ENCODE data around the gene CDK10.
A peak's percentile ranks its signal among the peaks of the same experiment; 100 is the strongest.

CDK10 gene

GRCh38 chr16:89708481-89708931, 22.0 kb downstream of the CDK10 start:
- H3K4me3 ChIP-seq (ENCODE audit: low read depth in 1 of 2, low read length in 2 of 2) = no peak overlapping the region
- H3K4me1 ChIP-seq (ENCODE audit: control insufficient read depth in 1 of 2, insufficient read depth in 2 of 2, low read length in 2 of 2) = peaks cover 0 to 9% of the 10 kb centered on the region in 2 donors
- no peak overlapping the region for H3K27ac ChIP-seq (ENCODE audit: low read length)
- H3K9me3 ChIP-seq (ENCODE audit: control insufficient read depth in 1 of 2, low read length in 2 of 2) = no peaks in the 10 kb centered on the region
- peaks cover 0 to 7% of the 10 kb centered on the region in 2 donors for H3K36me3 ChIP-seq (ENCODE audit: control insufficient read depth in 1 of 2, insufficient read depth in 2 of 2, low read length in 2 of 2)
- no peaks in the 10 kb centered on the region for H3K27me3 ChIP-seq (ENCODE audit: low read depth, low read length)

- H3K36me3 ChIP-seq (ENCODE audit: control insufficient read depth in 1 of 2, insufficient read depth in 2 of 2, low read length in 2 of 2) = peaks cover 0 to 7% of the 10 kb centered on the region in 2 donors
- H3K4me3 ChIP-seq (ENCODE audit: low read depth in 1 of 2, low read length in 2 of 2) = no peak overlapping the region
- peaks cover 0 to 9% of the 10 kb centered on the region in 2 donors for H3K4me1 ChIP-seq (ENCODE audit: control insufficient read depth in 1 of 2, insufficient read depth in 2 of 2, low read length in 2 of 2)
- H3K27me3 ChIP-seq (ENCODE audit: low read depth, low read length) = no peaks in the 10 kb centered on the region
- H3K27ac ChIP-seq (ENCODE audit: low read length) = no peak overlapping the region
- H3K9me3 ChIP-seq (ENCODE audit: control insufficient read depth in 1 of 2, low read length in 2 of 2) = no peaks in the 10 kb centered on the region
Observed at GRCh38 chr16:89709166-89709565, 22.7 kb downstream of the CDK10 start.

GRCh38 chr16:89709716-89710432, 23.4 kb downstream of the CDK10 start:
- Histone ChIP-seq H3K36me3 (ENCODE audit: control insufficient read depth in 1 of 2, insufficient read depth in 2 of 2, low read length in 2 of 2) (peaks cover 0 to 7% of the 10 kb centered on the region in 2 donors), H3K27ac (ENCODE audit: low read length) (no peak overlapping the region), H3K4me3 (ENCODE audit: low read depth in 1 of 2, low read length in 2 of 2) (no peak overlapping the region), H3K4me1 (ENCODE audit: control insufficient read depth in 1 of 2, insufficient read depth in 2 of 2, low read length in 2 of 2) (peaks cover 0 to 9% of the 10 kb centered on the region in 2 donors), H3K27me3 (ENCODE audit: low read depth, low read length) (no peaks in the 10 kb centered on the region), H3K9me3 (ENCODE audit: control insufficient read depth in 1 of 2, low read length in 2 of 2) (no peaks in the 10 kb centered on the region)

- Histone ChIP-seq H3K27ac (ENCODE audit: low read length) (no peak overlapping the region), H3K4me1 (ENCODE audit: control insufficient read depth in 1 of 2, insufficient read depth in 2 of 2, low read length in 2 of 2) (peaks cover 0 to 9% of the 10 kb centered on the region in 2 donors), H3K9me3 (ENCODE audit: control insufficient read depth in 1 of 2, low read length in 2 of 2) (no peaks in the 10 kb centered on the region), H3K36me3 (ENCODE audit: control insufficient read depth in 1 of 2, insufficient read depth in 2 of 2, low read length in 2 of 2) (peaks cover 0 to 7% of the 10 kb centered on the region in 2 donors), H3K27me3 (ENCODE audit: low read depth, low read length) (no peaks in the 10 kb centered on the region), H3K4me3 (ENCODE audit: low read depth in 1 of 2, low read length in 2 of 2) (no peak overlapping the region)
Observed at GRCh38 chr16:89710709-89711564, 24.4 kb downstream of the CDK10 start.

- H3K4me3 ChIP-seq (ENCODE audit: low read depth in 1 of 2, low read length in 2 of 2) = peak overlapping the region in 1 of 2 donors; percentile 19
- H3K9me3 ChIP-seq (ENCODE audit: control insufficient read depth in 1 of 2, low read length in 2 of 2) = no peaks in the 10 kb centered on the region
- H3K36me3 ChIP-seq (ENCODE audit: control insufficient read depth in 1 of 2, insufficient read depth in 2 of 2, low read length in 2 of 2) = peaks cover 0 to 7% of the 10 kb centered on the region in 2 donors
- no peak overlapping the region for H3K27ac ChIP-seq (ENCODE audit: low read length)
- peaks cover 0 to 9% of the 10 kb centered on the region in 2 donors for H3K4me1 ChIP-seq (ENCODE audit: control insufficient read depth in 1 of 2, insufficient read depth in 2 of 2, low read length in 2 of 2)
- no peaks in the 10 kb centered on the region for H3K27me3 ChIP-seq (ENCODE audit: low read depth, low read length)
Observed at GRCh38 chr16:89711601-89712273, 25.2 kb downstream of the CDK10 start.

GRCh38 chr16:89712274-89712781, 25.8 kb downstream of the CDK10 start:
- H3K9me3 ChIP-seq (ENCODE audit: control insufficient read depth in 1 of 2, low read length in 2 of 2) = no peaks in the 10 kb centered on the region
- peaks cover 0 to 7% of the 10 kb centered on the region in 2 donors for H3K36me3 ChIP-seq (ENCODE audit: control insufficient read depth in 1 of 2, insufficient read depth in 2 of 2, low read length in 2 of 2)
- no peaks in the 10 kb centered on the region for H3K27me3 ChIP-seq (ENCODE audit: low read depth, low read length)
- H3K27ac ChIP-seq (ENCODE audit: low read length) = no peak overlapping the region
- peak overlapping the region in 1 of 2 donors; percentile 19 for H3K4me3 ChIP-seq (ENCODE audit: low read depth in 1 of 2, low read length in 2 of 2)
- H3K4me1 ChIP-seq (ENCODE audit: control insufficient read depth in 1 of 2, insufficient read depth in 2 of 2, low read length in 2 of 2) = peaks cover 0 to 9% of the 10 kb centered on the region in 2 donors

- H3K36me3 ChIP-seq (ENCODE audit: control insufficient read depth in 1 of 2, insufficient read depth in 2 of 2, low read length in 2 of 2) = no peaks in the 10 kb centered on the region
- H3K27me3 ChIP-seq (ENCODE audit: low read depth, low read length) = no peaks in the 10 kb centered on the region
- H3K9me3 ChIP-seq (ENCODE audit: control insufficient read depth in 1 of 2, low read length in 2 of 2) = no peaks in the 10 kb centered on the region
- no peak overlapping the region for H3K27ac ChIP-seq (ENCODE audit: low read length)
- H3K4me3 ChIP-seq (ENCODE audit: low read depth in 1 of 2, low read length in 2 of 2) = no peak overlapping the region
- H3K4me1 ChIP-seq (ENCODE audit: control insufficient read depth in 1 of 2, insufficient read depth in 2 of 2, low read length in 2 of 2) = peaks cover 0 to 16% of the 10 kb centered on the region in 2 donors
Observed at GRCh38 chr16:89716493-89716892, 30.0 kb downstream of the CDK10 start.

- Histone ChIP-seq H3K27ac (ENCODE audit: low read length) (no peak overlapping the region), H3K4me1 (ENCODE audit: control insufficient read depth in 1 of 2, insufficient read depth in 2 of 2, low read length in 2 of 2) (peaks cover 0 to 13% of the 10 kb centered on the region in 2 donors)
Observed at GRCh38 chr16:89716916-89717687, 30.6 kb downstream of the CDK10 start.

GRCh38 chr16:89717688-89718505, 31.4 kb downstream of the CDK10 start:
- Histone ChIP-seq H3K27ac (ENCODE audit: low read length) (no peak overlapping the region), H3K4me3 (ENCODE audit: low read depth in 1 of 2, low read length in 2 of 2) (no peak overlapping the region), H3K27me3 (ENCODE audit: low read depth, low read length) (no peaks in the 10 kb centered on the region), H3K36me3 (ENCODE audit: control insufficient read depth in 1 of 2, insufficient read depth in 2 of 2, low read length in 2 of 2) (no peaks in the 10 kb centered on the region), H3K4me1 (ENCODE audit: control insufficient read depth in 1 of 2, insufficient read depth in 2 of 2, low read length in 2 of 2) (peaks cover 3 to 17% of the 10 kb centered on the region in 2 donors), H3K9me3 (ENCODE audit: control insufficient read depth in 1 of 2, low read length in 2 of 2) (no peaks in the 10 kb centered on the region)

More at GRCh38 chr16:89716916-89717687, 30.6 kb downstream of the CDK10 start:
- Histone ChIP-seq H3K36me3 (ENCODE audit: control insufficient read depth in 1 of 2, insufficient read depth in 2 of 2, low read length in 2 of 2) (no peaks in the 10 kb centered on the region), H3K4me3 (ENCODE audit: low read depth in 1 of 2, low read length in 2 of 2) (no peak overlapping the region), H3K9me3 (ENCODE audit: control insufficient read depth in 1 of 2, low read length in 2 of 2) (no peaks in the 10 kb centered on the region), H3K27me3 (ENCODE audit: low read depth, low read length) (no peaks in the 10 kb centered on the region)

GRCh38 chr16:89720551-89720812, 34.0 kb downstream of the CDK10 start:
- Histone ChIP-seq H3K4me1 (ENCODE audit: control insufficient read depth in 1 of 2, insufficient read depth in 2 of 2, low read length in 2 of 2) (peaks cover 3 to 31% of the 10 kb centered on the region in 2 donors), H3K27ac (ENCODE audit: low read length) (no peak overlapping the region), H3K27me3 (ENCODE audit: low read depth, low read length) (no peaks in the 10 kb centered on the region)

More at GRCh38 chr16:89720551-89720812, 34.0 kb downstream of the CDK10 start:
- peaks cover 10 to 12% of the 10 kb centered on the region in 2 donors for H3K36me3 ChIP-seq (ENCODE audit: control insufficient read depth in 1 of 2, insufficient read depth in 2 of 2, low read length in 2 of 2)
- H3K9me3 ChIP-seq (ENCODE audit: control insufficient read depth in 1 of 2, low read length in 2 of 2) = no peaks in the 10 kb centered on the region
- peak overlapping the region; percentile 67 to 76 for H3K4me3 ChIP-seq (ENCODE audit: low read depth in 1 of 2, low read length in 2 of 2)
